Lower leg skin (tissue), 4 donors: ENCODE data around the gene SPG21. TPM values are rescaled to one million over a fixed set of nuclear protein-coding genes. Genes with fewer than 3 reads are reported as not detected.
A peak's percentile ranks its signal among the peaks of the same experiment; 100 is the strongest.

Experiments
- DNase-seq, 2 donors: peaks; one replicate each; pipeline ENCODE4 v3.0.0-alpha.2; 2019; ENCODE audit warnings: low spot score in 2 of 2
- H3K4me3 ChIP-seq: fragments of 200-600 bp; sonication (generic); 2 replicates; pipeline ENCODE4 v1.5.1; 2017; ENCODE audit warnings: mild to moderate bottlenecking, low read depth; ENCODE audit not compliant: poor library complexity, severe bottlenecking
- CTCF ChIP-seq, 3 donors: fragments of 450-650 bp; IDR thresholded peaks; one replicate each; pipeline ENCODE4 v1.5.1; 2016; ENCODE audit warnings: antibody characterized with exemption in 3 of 3, mild to moderate bottlenecking in 3 of 3, moderate library complexity in 2 of 3
- POLR2A ChIP-seq, 2 donors: fragments of 450-650 bp; IDR thresholded peaks; one replicate each; pipeline ENCODE4 v1.6.1; 2016 to 2017; ENCODE audit warnings: antibody characterized with exemption in 2 of 2, mild to moderate bottlenecking in 1 of 2, moderate library complexity in 1 of 2
- WGBS, 2 donors: methylation state at CpG; one replicate each; pipeline ENCODE4 v1.1.5; 2018; 5-methylcytosine and 5-hydroxymethylcytosine counted together
- intact Hi-C: fragments of 100-400 bp; cut with DNase I; formaldehyde crosslinking; loops from one replicate; pipeline ENCODE4 v1.15.0; 2023; ENCODE audit warnings: low total_unique reads
- total RNA-seq, 4 donors: library from RNA; depleted of rRNA; stranded (reverse); fragments of >200 nt; gene quantifications; one replicate each; pipeline ENCODE4 v1.1.0, GENCODE V29; 2016

SPG21 gene
- total RNA-seq, 4 donors from 2014 or later = 54.3 to 93.1 (median 76.6) TPM

GRCh38 chr15:64926661-64927060 lies 63.1 kb downstream of the SPG21 start:
- 89 to 95% methylated on average over 8 of the region's 8 CpGs for WGBS, 2 donors
- no peak overlapping the region for H3K4me3 ChIP-seq
- TF ChIP-seq CTCF (IDR thresholded peaks at IDR 0.05) = no peak
- no peak for TF ChIP-seq POLR2A (IDR thresholded peaks at IDR 0.05)
- peak in 1 of 2 donors; percentile 57 for DNase-seq
- intact Hi-C loops = no loop called here

GRCh38 chr15:64925335-64926330 lies 64.1 kb downstream of the SPG21 start:
- no peak overlapping the region for H3K4me3 ChIP-seq
- WGBS, 2 donors = 93 to 94% methylated on average over 13 of the region's 13 CpGs
- TF ChIP-seq POLR2A (IDR thresholded peaks at IDR 0.05) (no peak), CTCF (IDR thresholded peaks at IDR 0.05) (no peak)
- DNase-seq = peak in 1 of 2 donors; percentile 68
- intact Hi-C loops = no loop called here

DNA sequence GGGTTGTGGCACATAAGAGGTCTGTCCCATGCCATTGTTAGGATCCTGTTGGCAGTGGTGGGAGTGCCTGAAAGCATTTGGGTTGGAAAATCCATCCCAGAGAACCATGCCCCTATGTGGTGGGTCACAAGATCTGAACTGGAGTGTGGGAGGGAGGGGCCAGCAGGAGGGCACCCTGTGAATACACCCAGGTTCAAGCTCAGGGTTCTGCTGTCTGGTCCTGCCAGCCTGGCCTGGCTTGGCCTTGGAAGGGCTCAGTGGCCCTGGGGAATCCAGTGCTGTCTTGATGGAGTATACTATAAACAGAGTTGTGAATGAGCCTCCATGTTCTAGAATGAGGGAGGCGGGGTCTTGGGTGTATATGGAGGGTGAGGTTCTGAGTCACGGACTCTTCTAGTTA lies 66.2 kb downstream of the SPG21 start:
- intact Hi-C loops = no loop called here
- no peak for TF ChIP-seq POLR2A (IDR thresholded peaks at IDR 0.05)
- no peak for TF ChIP-seq CTCF (IDR thresholded peaks at IDR 0.05)
- H3K4me3 ChIP-seq = no peak overlapping the region
- WGBS, 2 donors = 95% methylated on average over 2 of the region's 2 CpGs
- peak in 1 of 2 donors; percentile 63 for DNase-seq

- intact Hi-C loops = no loop called here
- 59 to 61% methylated on average over 5 to 6 of the region's 6 CpGs for whole genome bisulfite sequencing, 2 donors
- H3K4me3 ChIP-seq = no peak overlapping the region
- DNase-seq = no peak
- TF ChIP-seq POLR2A (IDR thresholded peaks at IDR 0.05) (no peak), CTCF (IDR thresholded peaks at IDR 0.05) (no peak)
Measured at GRCh38 chr15:64921711-64922110, 68.0 kb downstream of the SPG21 start.

DNA sequence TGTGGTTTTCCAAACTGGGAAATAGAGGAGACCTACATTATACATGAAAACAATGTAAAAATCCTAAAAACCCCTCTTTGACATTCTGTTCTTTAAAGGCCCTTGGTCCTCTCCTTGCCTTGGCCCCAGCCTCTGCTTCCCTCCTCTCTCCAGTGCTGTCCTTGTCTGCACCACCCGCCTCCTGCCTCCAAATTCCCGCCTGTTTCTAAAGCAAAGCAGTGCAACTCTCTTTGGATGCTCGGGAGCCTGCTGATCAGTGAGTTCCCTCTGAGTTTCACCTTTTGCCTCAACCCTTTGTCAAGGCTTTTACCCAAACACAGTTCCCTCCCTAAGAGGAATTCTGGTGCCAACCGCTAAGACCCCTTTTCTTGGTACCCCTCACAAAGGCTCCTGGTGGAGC lies 70.0 kb downstream of the SPG21 start:
- H3K4me3 ChIP-seq = no peak overlapping the region
- no peak for DNase-seq
- TF ChIP-seq POLR2A (IDR thresholded peaks at IDR 0.05) (no peak), CTCF (IDR thresholded peaks at IDR 0.05) (no peak)
- intact Hi-C loops = no loop called here
- WGBS, 2 donors = 94 to 97% methylated on average over 4 of the region's 4 CpGs
